AG09319 (cell line): Measurements from ENCODE around the gene FAS.

ENCODE experiments used
- DNase-seq: peaks from one replicate; pipeline ENCODE4 v3.0.0-alpha.2; 2010; ENCODE audit warnings: low read depth; ENCODE audit errors: extremely low read depth
- TF ChIP-seq, protein P1 (sequence below): IDR thresholded peaks from 2 replicates; pipeline ENCODE4 v1.5.1; 2011; ENCODE audit warnings: low read depth, mild to moderate bottlenecking, inconsistent platforms, low read length, moderate library complexity

The FAS gene

DNA sequence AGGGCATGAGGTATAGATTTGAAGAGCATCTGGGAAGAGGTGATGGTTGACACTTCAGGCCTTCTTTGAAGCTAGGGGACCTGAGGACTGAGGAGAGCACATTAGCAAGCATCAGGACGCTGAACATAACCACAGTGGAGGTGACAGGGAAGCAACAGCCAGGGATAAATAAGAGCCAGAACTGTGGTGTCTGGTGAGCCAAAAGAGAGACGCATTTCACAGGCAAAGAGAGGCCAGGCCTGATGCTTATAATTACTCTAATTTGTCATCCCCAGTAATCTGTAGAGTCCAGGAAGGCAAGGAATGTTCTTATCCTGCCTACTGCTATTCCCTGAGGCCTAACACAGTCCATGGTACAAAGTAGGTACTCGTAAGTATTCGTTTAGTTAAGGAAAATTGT, 10.4 kb upstream of the FAS start:
- DNase-seq: no peak
- TF ChIP-seq, protein P1, sequence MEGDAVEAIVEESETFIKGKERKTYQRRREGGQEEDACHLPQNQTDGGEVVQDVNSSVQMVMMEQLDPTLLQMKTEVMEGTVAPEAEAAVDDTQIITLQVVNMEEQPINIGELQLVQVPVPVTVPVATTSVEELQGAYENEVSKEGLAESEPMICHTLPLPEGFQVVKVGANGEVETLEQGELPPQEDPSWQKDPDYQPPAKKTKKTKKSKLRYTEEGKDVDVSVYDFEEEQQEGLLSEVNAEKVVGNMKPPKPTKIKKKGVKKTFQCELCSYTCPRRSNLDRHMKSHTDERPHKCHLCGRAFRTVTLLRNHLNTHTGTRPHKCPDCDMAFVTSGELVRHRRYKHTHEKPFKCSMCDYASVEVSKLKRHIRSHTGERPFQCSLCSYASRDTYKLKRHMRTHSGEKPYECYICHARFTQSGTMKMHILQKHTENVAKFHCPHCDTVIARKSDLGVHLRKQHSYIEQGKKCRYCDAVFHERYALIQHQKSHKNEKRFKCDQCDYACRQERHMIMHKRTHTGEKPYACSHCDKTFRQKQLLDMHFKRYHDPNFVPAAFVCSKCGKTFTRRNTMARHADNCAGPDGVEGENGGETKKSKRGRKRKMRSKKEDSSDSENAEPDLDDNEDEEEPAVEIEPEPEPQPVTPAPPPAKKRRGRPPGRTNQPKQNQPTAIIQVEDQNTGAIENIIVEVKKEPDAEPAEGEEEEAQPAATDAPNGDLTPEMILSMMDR: no peak

DNA sequence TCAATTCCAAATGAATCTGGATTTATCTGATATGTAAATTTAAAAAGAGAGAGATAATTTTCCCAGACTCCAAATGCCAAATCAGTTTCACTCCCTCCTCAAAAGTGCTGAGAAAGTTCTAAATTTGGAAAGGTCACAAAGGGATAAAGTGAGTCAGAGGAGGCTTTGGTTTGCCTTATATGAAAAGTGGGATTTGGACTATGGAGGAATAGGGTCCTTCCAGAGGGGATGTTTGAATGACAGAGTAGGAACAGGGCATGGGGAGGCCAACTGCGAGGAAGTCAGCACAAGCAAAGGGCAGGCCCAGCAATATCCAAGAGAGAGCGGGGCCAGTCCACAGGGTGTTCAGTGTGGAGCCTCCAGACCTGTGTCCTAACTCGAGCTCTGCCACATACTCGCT, 9.8 kb upstream of the FAS start:
- DNase-seq: no peak
- TF ChIP-seq, protein P1: no peak

DNA sequence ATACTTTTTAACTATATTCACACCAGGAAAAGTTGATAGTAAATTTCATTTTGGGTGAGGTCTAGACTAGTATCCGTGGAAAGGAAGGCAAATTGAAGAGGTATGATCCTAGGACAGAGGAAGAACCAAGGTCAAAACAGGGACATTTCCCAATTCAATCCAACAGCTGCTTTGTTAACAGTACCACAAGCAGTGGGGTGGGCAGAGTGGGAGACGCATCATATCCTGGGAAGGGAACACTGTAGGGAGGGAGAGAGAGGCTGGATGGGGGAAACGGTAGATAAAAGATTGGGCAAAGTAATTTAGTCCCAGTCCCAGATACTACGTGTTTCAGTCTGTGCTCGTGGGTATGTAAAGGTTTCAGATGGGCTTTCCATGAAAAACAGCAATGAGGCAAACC, 9.2 kb upstream of the FAS start:
- TF ChIP-seq, protein P1: no peak
- DNase-seq: no peak

DNA sequence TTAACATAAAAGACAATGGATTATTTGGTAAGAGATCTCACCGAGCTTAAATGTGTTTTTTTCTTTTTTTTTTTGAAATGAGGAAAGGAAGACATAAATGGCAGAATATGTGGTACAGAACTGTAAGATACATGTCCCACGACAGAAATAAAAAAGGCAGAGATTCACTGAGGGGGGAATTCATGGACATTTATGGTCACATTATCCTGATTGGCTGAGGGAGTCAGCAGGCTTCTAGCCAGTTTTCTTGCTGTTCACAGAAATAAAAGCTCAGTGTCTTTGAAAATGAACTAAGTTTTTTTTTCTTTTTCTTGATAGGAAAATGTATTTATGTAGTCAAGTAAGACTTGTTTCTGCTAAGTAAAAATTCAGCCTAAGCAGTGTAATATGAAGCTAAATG, 8.2 kb upstream of the FAS start:
- TF ChIP-seq, protein P1: no peak
- no peak for DNase-seq

DNA sequence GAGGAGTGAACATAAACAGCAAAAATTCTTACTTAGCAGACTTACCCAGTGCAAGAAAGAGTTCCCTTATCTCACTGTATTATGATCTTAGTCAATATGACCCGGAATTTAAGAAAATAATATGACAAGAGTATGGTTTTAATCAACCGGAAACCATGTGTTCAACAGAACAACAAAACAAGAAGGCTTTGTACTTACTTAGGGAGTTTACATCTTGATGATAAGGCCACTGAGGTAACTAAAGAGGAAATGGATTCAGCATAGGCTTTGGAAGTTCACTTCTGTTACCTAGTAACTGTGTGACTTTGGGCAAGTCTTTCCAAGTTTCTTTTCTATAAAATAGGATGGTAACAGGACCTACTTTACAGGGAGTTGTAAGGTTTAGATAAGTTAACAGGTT, 7.4 kb upstream of the FAS start:
- TF ChIP-seq, protein P1: no peak
- no peak for DNase-seq

DNA sequence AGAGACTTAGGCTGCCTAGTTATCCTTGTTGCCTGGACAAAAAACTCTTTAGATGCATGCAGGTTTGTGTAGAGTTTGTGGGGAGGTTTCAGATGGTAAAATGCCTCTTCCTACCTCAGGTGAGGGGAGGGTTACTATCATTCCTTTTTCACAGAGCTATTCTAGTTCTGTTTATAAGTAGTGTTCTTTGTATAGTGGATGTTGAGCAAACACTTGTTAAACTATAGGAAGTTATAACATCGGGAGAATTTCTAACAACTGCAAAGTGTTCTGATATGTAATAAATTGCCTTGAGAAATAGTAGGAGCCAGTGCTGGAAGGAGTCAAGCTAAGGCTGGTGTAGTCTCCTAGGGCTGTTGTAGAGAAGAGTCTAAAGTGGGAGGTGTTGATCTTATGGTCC, 6.7 kb upstream of the FAS start:
- no peak for DNase-seq
- TF ChIP-seq, protein P1: no peak

DNA sequence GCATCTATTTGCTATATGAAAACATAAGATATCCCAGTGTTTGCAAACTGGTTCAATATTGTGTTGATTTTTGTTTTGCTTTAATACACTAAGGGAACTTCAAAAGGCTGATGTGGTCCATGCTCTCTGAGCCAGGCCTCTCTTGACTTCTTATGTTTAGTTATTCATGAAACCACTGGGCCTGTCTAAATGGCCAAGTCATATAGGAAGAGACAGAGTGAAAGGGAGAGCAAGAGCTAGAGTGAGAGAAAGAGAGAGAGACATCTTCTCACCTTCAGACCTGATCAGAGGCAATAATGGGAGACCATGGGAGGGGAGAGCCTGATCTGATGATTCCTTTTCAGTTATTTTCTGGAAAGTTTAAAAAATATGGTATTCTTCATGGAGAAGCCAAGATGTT, 6.1 kb upstream of the FAS start:
- DNase-seq: no peak
- TF ChIP-seq, protein P1: no peak
